Kidney (tissue), 14 donors: ENCODE data around the gene POLG. TPM values are rescaled to one million over a fixed set of nuclear protein-coding genes. Genes with fewer than 3 reads are reported as not detected.

ENCODE experiments used
- DNase-seq, 5 donors: peaks; one replicate each; pipeline ENCODE4 v3.0.0-alpha.2; 2013 to 2020
- FAIRE-seq: peaks from 2 replicates; lab custom pipeline; 2012; peaks lifted over from hg19 to GRCh38; lab: Jason Lieb, UNC
- H3K27ac ChIP-seq, 2 donors: one replicate each; pipeline ENCODE4 v1.7.0; 2013; ENCODE audit warnings: low read depth in 2 of 2, low read length in 2 of 2, inconsistent platforms in 1 of 2
- H3K27me3 ChIP-seq: one replicate; pipeline ENCODE4 v1.7.1; 2013; ENCODE audit warnings: low read length, inconsistent platforms; ENCODE audit not compliant: control insufficient read depth, insufficient read depth
- H3K36me3 ChIP-seq, 3 donors: one replicate each; pipeline versions ENCODE4 v1.7.0 to v1.7.1; 2013; ENCODE audit warnings: low read length in 3 of 3, control low read depth in 1 of 3, inconsistent platforms in 1 of 3; ENCODE audit not compliant: insufficient read depth in 3 of 3, control insufficient read depth in 2 of 3
- H3K4me1 ChIP-seq, 3 donors: one replicate each; pipeline versions ENCODE4 v1.7.0 to v1.7.1; 2013; ENCODE audit warnings: low read length in 3 of 3, inconsistent platforms in 1 of 3, low read depth in 1 of 3; ENCODE audit not compliant: control insufficient read depth in 2 of 3, insufficient read depth in 2 of 3
- H3K4me3 ChIP-seq, 3 donors: one replicate each; pipeline versions ENCODE4 v1.7.0 to v1.8.1; 2013; ENCODE audit warnings: low read length in 3 of 3, control low read depth in 1 of 3, inconsistent platforms in 1 of 3
- H3K9ac ChIP-seq, 3 donors: one replicate each; pipeline versions ENCODE4 v1.7.0 to v1.7.1; 2013; ENCODE audit warnings: low read length in 3 of 3, control low read depth in 1 of 3, inconsistent platforms in 1 of 3
- H3K9me3 ChIP-seq, 3 donors: one replicate each; pipeline versions ENCODE4 v1.7.0 to v1.7.1; 2013; ENCODE audit warnings: low read length in 3 of 3, control low read depth in 1 of 3, inconsistent platforms in 1 of 3; ENCODE audit not compliant: control insufficient read depth in 2 of 3, insufficient read depth in 1 of 3
- intact Hi-C: fragments of 100-400 bp; cut with DNase I; formaldehyde crosslinking; loops from one replicate; pipeline ENCODE4 v1.11.1; 2022
- polyA plus RNA-seq: library from polyadenylated mRNA; stranded (reverse); fragments of 350-450 nt; fragmentation: Illumina TruSeq; extraction: RNeasy Lipid Tissue Mini Kit (QIAGEN cat#74804); gene quantifications from one replicate; pipeline ENCODE4 v1.2.3, GENCODE V29; 2014; ENCODE audit warnings: low read depth, low replicate concordance; ENCODE audit not compliant: insufficient read depth
- total RNA-seq: library from RNA; stranded (reverse); fragmentation: NEBNext Ultra II Directional; extraction: Animal tissue kit (Norgen Biotek cat#: 25700); gene quantifications from one replicate; pipeline ENCODE4 v1.2.1, GENCODE V29; 2021
- TF ChIP-seq, protein P1 (sequence below): IDR thresholded peaks from 3 replicates; pipeline ENCODE4 v1.5.1; 2012; ENCODE audit warnings: mild to moderate bottlenecking, moderate library complexity, borderline replicate concordance; ENCODE audit not compliant: insufficient read depth; ENCODE audit errors: extremely low read depth
- donor health status: control.
- donor health status: control.
- donor health status: control.
- donor health status: control.
- donor health status: control.
- donor health status: DM: yes; HTN: yes; CAD: no.
- donor health status: Normal renal cell carcinoma (clear cell type).

Gene POLG
- total and polyA plus RNA-seq, 2 donors from 2014 or later: 28.6 to 72.4 TPM

DNA sequence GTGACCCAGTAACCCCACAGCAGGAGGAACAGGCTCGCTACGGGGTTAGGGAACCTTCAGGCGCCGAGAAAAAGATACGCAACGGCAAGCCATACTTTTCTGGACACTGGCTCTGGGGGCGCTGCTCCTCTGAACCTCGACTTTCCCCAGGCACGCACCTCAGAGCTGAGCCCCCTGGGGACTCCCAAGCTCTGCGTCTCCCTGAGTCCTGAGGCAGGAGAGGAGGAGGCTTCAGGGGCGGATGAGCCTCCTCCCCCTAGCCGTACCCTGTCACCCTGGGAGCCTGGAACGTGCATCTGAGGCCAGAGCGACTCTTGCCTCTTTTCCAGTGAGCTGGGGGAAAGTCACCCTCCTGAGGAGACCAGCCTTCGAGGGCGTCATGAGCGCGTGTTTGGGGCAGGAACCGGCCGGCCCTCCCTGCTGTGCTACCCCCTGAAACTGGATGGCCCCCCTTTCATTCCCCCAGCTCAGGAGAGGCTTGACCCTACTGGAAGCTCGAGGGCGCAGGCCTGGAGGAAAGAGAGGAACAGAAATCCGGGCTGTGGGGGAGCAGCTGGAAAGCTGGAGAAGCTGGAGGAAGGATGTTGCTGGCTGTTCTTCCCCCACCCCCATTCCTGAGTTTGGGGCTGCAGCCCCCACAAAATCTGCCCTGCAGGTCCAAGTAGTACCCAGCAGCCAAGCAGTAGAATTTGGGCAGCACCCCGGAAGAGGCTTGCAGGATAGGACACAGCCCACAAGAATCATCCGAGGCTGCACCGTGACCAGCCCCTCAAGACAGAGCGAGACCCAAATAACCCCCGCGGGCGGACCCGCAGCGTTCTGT lies 25.1 kb upstream of the POLG start:
- FAIRE-seq: no peak
- peaks cover 0 to 2% (median 0%) of the 10 kb centered on the region in 3 donors for H3K4me1 ChIP-seq
- DNase-seq: no peak
- no peaks in the 10 kb centered on the region for H3K9me3 ChIP-seq
- H3K27me3 ChIP-seq: peaks cover 52% of the 10 kb centered on the region
- no peak overlapping the region for H3K27ac ChIP-seq
- no peak overlapping the region for H3K4me3 ChIP-seq
- no peak overlapping the region for H3K9ac ChIP-seq
- H3K36me3 ChIP-seq: no peaks in the 10 kb centered on the region
- intact Hi-C loops: loop anchor here (10.0 kb wide), 1 partner anchor 65 kb away; no protein-coding TSS in a partner anchor
- TF ChIP-seq, protein P1, sequence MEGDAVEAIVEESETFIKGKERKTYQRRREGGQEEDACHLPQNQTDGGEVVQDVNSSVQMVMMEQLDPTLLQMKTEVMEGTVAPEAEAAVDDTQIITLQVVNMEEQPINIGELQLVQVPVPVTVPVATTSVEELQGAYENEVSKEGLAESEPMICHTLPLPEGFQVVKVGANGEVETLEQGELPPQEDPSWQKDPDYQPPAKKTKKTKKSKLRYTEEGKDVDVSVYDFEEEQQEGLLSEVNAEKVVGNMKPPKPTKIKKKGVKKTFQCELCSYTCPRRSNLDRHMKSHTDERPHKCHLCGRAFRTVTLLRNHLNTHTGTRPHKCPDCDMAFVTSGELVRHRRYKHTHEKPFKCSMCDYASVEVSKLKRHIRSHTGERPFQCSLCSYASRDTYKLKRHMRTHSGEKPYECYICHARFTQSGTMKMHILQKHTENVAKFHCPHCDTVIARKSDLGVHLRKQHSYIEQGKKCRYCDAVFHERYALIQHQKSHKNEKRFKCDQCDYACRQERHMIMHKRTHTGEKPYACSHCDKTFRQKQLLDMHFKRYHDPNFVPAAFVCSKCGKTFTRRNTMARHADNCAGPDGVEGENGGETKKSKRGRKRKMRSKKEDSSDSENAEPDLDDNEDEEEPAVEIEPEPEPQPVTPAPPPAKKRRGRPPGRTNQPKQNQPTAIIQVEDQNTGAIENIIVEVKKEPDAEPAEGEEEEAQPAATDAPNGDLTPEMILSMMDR: no peak

DNA sequence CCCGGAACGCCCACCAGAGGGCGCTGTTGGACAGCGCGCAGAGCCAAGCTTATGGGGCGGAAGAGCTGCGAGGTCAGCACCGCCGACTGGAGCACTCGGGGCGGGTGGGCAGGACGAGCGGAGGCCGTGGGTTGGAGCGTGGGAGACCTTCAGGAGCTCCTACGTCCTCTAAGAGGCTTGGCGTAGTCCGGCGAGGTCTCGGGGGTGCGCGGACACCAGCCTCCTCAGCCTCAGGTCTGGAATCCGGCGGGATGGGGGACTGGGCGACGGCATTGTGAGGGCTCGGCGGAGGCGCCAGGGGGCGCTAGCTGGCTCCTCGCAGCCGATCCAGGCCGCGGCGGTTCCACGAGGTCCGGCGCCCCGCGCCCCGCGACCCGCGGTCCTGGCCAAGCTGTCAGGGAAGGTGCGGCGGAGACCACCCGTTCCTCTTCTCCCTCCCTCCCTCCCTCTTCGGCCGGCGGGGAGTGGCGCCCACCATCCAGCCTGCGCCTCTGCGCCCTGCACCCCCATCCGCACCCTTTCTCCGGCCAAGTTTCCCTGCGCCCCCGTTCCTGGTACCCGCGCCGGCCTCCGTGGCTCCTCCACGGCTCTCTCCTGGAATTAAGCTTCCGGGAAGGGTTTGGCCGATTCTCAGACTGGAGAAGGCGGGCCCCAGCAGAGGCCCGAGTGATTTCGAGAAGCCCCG lies 24.3 kb upstream of the POLG start:
- TF ChIP-seq, protein P1: peak; percentile 99
- peaks cover 46% of the 10 kb centered on the region for H3K27me3 ChIP-seq
- H3K4me1 ChIP-seq: peaks cover 0 to 2% (median 0%) of the 10 kb centered on the region in 3 donors
- no peaks in the 10 kb centered on the region for H3K9me3 ChIP-seq
- DNase-seq (peak; percentile 71 to 91 (median 85)), FAIRE-seq (no peak)
- no peak overlapping the region for H3K27ac ChIP-seq
- H3K9ac ChIP-seq: no peak overlapping the region
- intact Hi-C loops: no loop called here
- peak overlapping the region in 1 of 3 donors; percentile 33 for H3K4me3 ChIP-seq
- H3K36me3 ChIP-seq: no peaks in the 10 kb centered on the region

DNA sequence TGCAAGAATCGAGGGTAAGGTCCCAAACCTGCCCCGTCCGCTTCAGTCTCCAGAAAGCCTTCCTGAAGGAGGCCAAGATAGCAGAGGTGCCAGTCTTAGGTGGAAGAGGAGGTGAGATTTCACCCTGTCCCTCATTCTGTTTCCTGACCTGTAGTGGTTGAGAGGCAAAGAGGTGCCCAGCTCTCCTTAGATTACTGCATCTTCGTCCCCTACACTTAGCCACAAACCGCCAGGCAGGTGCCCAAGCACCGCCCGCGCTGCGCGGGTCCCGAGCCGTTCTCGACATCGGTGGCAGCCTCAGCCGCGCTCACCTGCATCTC lies 23.8 kb upstream of the POLG start:
- H3K36me3 ChIP-seq: no peaks in the 10 kb centered on the region
- H3K4me3 ChIP-seq: peak overlapping the region in 1 of 3 donors; percentile 33
- peaks cover 0 to 2% (median 0%) of the 10 kb centered on the region in 3 donors for H3K4me1 ChIP-seq
- FAIRE-seq: no peak
- TF ChIP-seq, protein P1: no peak
- peak in 1 of 5 donors; percentile 42 for DNase-seq
- no peaks in the 10 kb centered on the region for H3K9me3 ChIP-seq
- intact Hi-C loops: no loop called here
- H3K27me3 ChIP-seq: peaks cover 41% of the 10 kb centered on the region
- no peak overlapping the region for H3K9ac ChIP-seq
- no peak overlapping the region for H3K27ac ChIP-seq
